HCT116 (cell line): Measurements from ENCODE around the gene OTUB2. TPM values are rescaled to one million over a fixed set of nuclear protein-coding genes. Genes with fewer than 3 reads are reported as not detected.

Experiments used
- ATAC-seq: fragments of 200-7000 bp; cut with Tn5 transposase; 2 replicates; pipeline ENCODE4 v1.9.1; 2020; ENCODE audit warnings: mild to moderate bottlenecking, moderate library complexity
- BruUV-seq: library from RNA; stranded (reverse); fragments of 400-500 nt; replicated peaks from 2 replicates; lab custom pipeline; 2021; lab: Mats Ljungman, UMichigan
- CTCF ChIA-PET: fragments of 300-600 bp; sonication (Branson Sonifier 250); formaldehyde crosslinking; loops from one replicate; lab custom pipeline; 2021; ENCODE audit warnings: antibody characterized with exemption; lab: Charles Lee
- POLR2A ChIA-PET: fragments of 300-600, 350-600 bp; sonication (Branson Sonifier 250); formaldehyde crosslinking; loops from one replicate; lab custom pipeline; 2021; ENCODE audit warnings: antibody characterized with exemption; lab: Charles Lee
- RAD21 ChIA-PET, 2 experiments: fragments of 300-600 bp; sonication (Branson Sonifier 250); formaldehyde crosslinking; loops; one replicate each; lab custom pipeline; 2023; ENCODE audit warnings: low total read pairs in 2 of 2; ENCODE audit not compliant: uncharacterized antibody in 2 of 2, unreplicated experiment in 2 of 2, low non-redundant PET in 1 of 2; lab: Charles Lee
- DNase-seq: peaks from one replicate; pipeline ENCODE4 v3.0.0-alpha.2; 2010; ENCODE audit warnings: low read depth, low spot score
- H2AFZ ChIP-seq: fragments of 200-600 bp; shearing (Covaris generic), sonication (generic); 2 replicates; pipeline ENCODE4 v1.6.1; 2017; ENCODE audit warnings: low read depth, mixed run types, mixed read lengths, antibody characterized with exemption, low read length; ENCODE audit not compliant: poor library complexity, severe bottlenecking
- H3K27ac ChIP-seq: 2 replicates; pipeline ENCODE4 v1.5.1; 2012; ENCODE audit warnings: low read depth, low read length
- H3K27me3 ChIP-seq: fragments of 200-600 bp; sonication (generic); 2 replicates; pipeline ENCODE4 v1.6.1; 2016; ENCODE audit warnings: mixed run types, low read length, mixed read lengths; ENCODE audit not compliant: insufficient read depth
- H3K36me3 ChIP-seq, 2 experiments: fragments of 200-500 bp in 1 of 2; fragments of 200-600 bp in 1 of 2; sonication (Bioruptor generic) in 1 of 2; sonication (generic) in 1 of 2; 2 replicates each; pipeline versions ENCODE4 v1.5.1 to v1.6.1; 2014 to 2016; ENCODE audit warnings: low read length in 2 of 2, inconsistent platforms in 1 of 2, mixed read lengths in 1 of 2, mixed run types in 1 of 2; ENCODE audit not compliant: insufficient read depth in 2 of 2, control insufficient read depth in 1 of 2
- H3K4me1 ChIP-seq, 2 experiments: fragments of 200-600 bp in 1 of 2; sonication (generic) in 1 of 2; 2 replicates each; pipeline versions ENCODE4 v1.5.1 to v1.6.1; 2012 to 2017; ENCODE audit warnings: low read length in 2 of 2, inconsistent platforms in 1 of 2, mild to moderate bottlenecking in 1 of 2, mixed read lengths in 1 of 2, mixed run types in 1 of 2, moderate library complexity in 1 of 2; ENCODE audit not compliant: insufficient read depth in 2 of 2, control insufficient read depth in 1 of 2
- H3K4me2 ChIP-seq: fragments of 200-600 bp; sonication (generic); 2 replicates; pipeline ENCODE4 v1.6.1; 2017; ENCODE audit warnings: mixed run types, low read length, mixed read lengths
- H3K4me3 ChIP-seq, 2 experiments: fragments of 200-600 bp in 1 of 2; sonication (generic) in 1 of 2; replicated peaks in 1 of 2; 2 replicates each; pipeline ENCODE4 v1.5.1; 2011 to 2016; ENCODE audit warnings: low read length in 2 of 2, control low read depth in 1 of 2, low read depth in 1 of 2, mild to moderate bottlenecking in 1 of 2, mixed read lengths in 1 of 2, mixed run types in 1 of 2
- H3K79me2 ChIP-seq: fragments of 200-600 bp; sonication (generic); 2 replicates; pipeline ENCODE4 v1.6.1; 2017; ENCODE audit warnings: mild to moderate bottlenecking, mixed run types, low read length, moderate library complexity, mixed read lengths; ENCODE audit not compliant: insufficient read depth
- H3K9ac ChIP-seq: fragments of 200-600 bp; sonication (generic); 2 replicates; pipeline ENCODE4 v1.6.1; 2016; ENCODE audit warnings: low read length, mixed read lengths
- H3K9me2 ChIP-seq: fragments of 200-600 bp; sonication (generic), shearing (Covaris generic); 2 replicates; pipeline ENCODE4 v1.6.1; 2017; ENCODE audit warnings: mixed run types, mild to moderate bottlenecking, moderate library complexity; ENCODE audit not compliant: insufficient read depth
- H3K9me3 ChIP-seq, 2 experiments: fragments of 200-500 bp in 1 of 2; fragments of 200-600 bp in 1 of 2; sonication (Bioruptor generic) in 1 of 2; sonication (generic) in 1 of 2; 2 replicates each; pipeline ENCODE4 v1.6.1; 2014 to 2017; ENCODE audit warnings: low read length in 2 of 2, mixed read lengths in 2 of 2, inconsistent platforms in 1 of 2, low read depth in 1 of 2, mild to moderate bottlenecking in 1 of 2, mixed run types in 1 of 2, moderate library complexity in 1 of 2; ENCODE audit not compliant: control insufficient read depth in 1 of 2, insufficient read depth in 1 of 2
- H4K20me1 ChIP-seq: fragments of 200-600 bp; sonication (generic), shearing (Covaris generic); 2 replicates; pipeline ENCODE4 v1.6.1; 2017; ENCODE audit warnings: mixed run types, mild to moderate bottlenecking, moderate library complexity; ENCODE audit not compliant: insufficient read depth
- CBX3 ChIP-seq: IDR thresholded peaks from 2 replicates; pipeline ENCODE4 v1.6.1; 2012; ENCODE audit warnings: low read depth
- CEBPB ChIP-seq: IDR thresholded peaks from 2 replicates; pipeline ENCODE4 v1.6.1; 2012; ENCODE audit warnings: low read depth
- EGR1 ChIP-seq: IDR thresholded peaks from 2 replicates; pipeline ENCODE4 v1.6.1; 2012; ENCODE audit warnings: low read depth
- ELF1 ChIP-seq: IDR thresholded peaks from 2 replicates; pipeline ENCODE4 v1.6.1; 2012; ENCODE audit warnings: low read depth, borderline replicate concordance
- EZH2 ChIP-seq: fragments of 200-600 bp; sonication (generic); IDR thresholded peaks from 2 replicates; pipeline ENCODE4 v1.6.1; 2017; ENCODE audit warnings: antibody characterized with exemption, mixed run types
- EZH2phosphoT487 ChIP-seq: fragments of 200-600 bp; IDR thresholded peaks from 2 replicates; pipeline ENCODE4 v1.6.1; 2018; ENCODE audit warnings: antibody characterized with exemption, borderline replicate concordance
- JUND ChIP-seq: IDR thresholded peaks from 2 replicates; pipeline ENCODE4 v1.6.1; 2012
- MAX ChIP-seq: IDR thresholded peaks from 2 replicates; pipeline ENCODE4 v1.6.1; 2012
- POLR2A ChIP-seq: IDR thresholded peaks from 2 replicates; pipeline ENCODE4 v1.7.0; 2011; ENCODE audit warnings: borderline replicate concordance; ENCODE audit not compliant: insufficient read depth, insufficient read length; ENCODE audit errors: extremely low read depth
- RAD21 ChIP-seq: IDR thresholded peaks from 2 replicates; pipeline ENCODE4 v1.6.1; 2012; ENCODE audit warnings: low read depth, mild to moderate bottlenecking
- SIN3A ChIP-seq: IDR thresholded peaks from 2 replicates; pipeline ENCODE4 v1.6.1; 2012; ENCODE audit warnings: low read depth
- SP1 ChIP-seq: IDR thresholded peaks from 2 replicates; pipeline ENCODE4 v1.6.1; 2012; ENCODE audit warnings: low read depth
- SRF ChIP-seq: IDR thresholded peaks from 2 replicates; pipeline ENCODE4 v1.6.1; 2012; ENCODE audit warnings: low read depth
- intact Hi-C: fragments of 100-400 bp; cut with micrococcal nuclease; formaldehyde crosslinking; loops from 2 replicates; pipeline ENCODE4 v1.10.0; 2022
- total RNA-seq: library from RNA; stranded (reverse); gene quantifications from one replicate; pipeline ENCODE4 v1.2.1, GENCODE V29; 2021; ENCODE audit not compliant: unreplicated experiment
- TF ChIP-seq, protein P1 (sequence below), 3 experiments: fragments of 200-600 bp in 1 of 3; sonication (generic) in 1 of 3; IDR thresholded peaks in 2 of 3; conservative IDR thresholded peaks in 1 of 3; 2 replicates each; pipeline ENCODE4 v1.5.1; 2012 to 2017; ENCODE audit warnings: low read depth in 2 of 3, low read length in 2 of 3, antibody characterized with exemption in 1 of 3, borderline replicate concordance in 1 of 3, control low read depth in 1 of 3, mild to moderate bottlenecking in 1 of 3, mixed read lengths in 1 of 3, mixed run types in 1 of 3, moderate library complexity in 1 of 3; ENCODE audit not compliant: insufficient read depth in 1 of 3

OTUB2 gene
- total RNA-seq, 1 experiment from 2014 or later: 6.6 TPM

DNA sequence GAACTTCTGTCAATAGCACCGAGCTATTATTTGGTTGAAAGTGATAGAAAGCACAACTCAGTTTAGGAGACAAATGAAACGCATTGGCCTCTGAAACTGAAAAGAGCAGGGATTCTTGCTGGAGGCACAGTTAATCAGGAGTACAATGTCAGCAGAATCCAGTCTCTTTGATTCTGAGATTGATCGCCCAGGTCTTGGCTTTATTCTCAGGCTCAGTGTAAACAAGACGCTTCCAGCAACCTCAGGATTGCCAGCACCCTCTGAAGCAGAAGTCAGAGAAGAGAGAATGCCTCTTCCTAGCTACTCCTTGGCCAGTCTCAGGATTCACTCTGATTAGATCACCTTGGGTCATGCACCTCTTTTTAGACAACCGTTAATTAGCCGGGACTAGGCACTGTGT is 11.8 kb upstream of the OTUB2 start:
- no peak for DNase-seq
- no peak overlapping the region for H3K27ac ChIP-seq
- ChIA-PET RAD21 (interaction anchor here in 1 of 2 experiments (0.6 kb wide), 1 partner anchor 161 kb away, joined by 3 read pairs; no protein-coding TSS in a partner anchor), POLR2A (interaction anchor here (0.8 kb wide), 1 partner anchor 74 kb away, joined by 3 read pairs; no protein-coding TSS in a partner anchor)
- no peaks in the 10 kb centered on the region for H3K9me3 ChIP-seq
- H3K4me3 ChIP-seq: no peak overlapping the region
- intact Hi-C loops: no loop called here
- TF ChIP-seq SRF (no peak), JUND (no peak), RAD21 (no peak), POLR2A (no peak), SIN3A (no peak), CEBPB (no peak), MAX (no peak), EZH2 (no peak), SP1 (no peak), ELF1 (no peak), CBX3 (no peak), EZH2phosphoT487 (no peak), EGR1 (no peak)
- TF ChIP-seq, protein P1, sequence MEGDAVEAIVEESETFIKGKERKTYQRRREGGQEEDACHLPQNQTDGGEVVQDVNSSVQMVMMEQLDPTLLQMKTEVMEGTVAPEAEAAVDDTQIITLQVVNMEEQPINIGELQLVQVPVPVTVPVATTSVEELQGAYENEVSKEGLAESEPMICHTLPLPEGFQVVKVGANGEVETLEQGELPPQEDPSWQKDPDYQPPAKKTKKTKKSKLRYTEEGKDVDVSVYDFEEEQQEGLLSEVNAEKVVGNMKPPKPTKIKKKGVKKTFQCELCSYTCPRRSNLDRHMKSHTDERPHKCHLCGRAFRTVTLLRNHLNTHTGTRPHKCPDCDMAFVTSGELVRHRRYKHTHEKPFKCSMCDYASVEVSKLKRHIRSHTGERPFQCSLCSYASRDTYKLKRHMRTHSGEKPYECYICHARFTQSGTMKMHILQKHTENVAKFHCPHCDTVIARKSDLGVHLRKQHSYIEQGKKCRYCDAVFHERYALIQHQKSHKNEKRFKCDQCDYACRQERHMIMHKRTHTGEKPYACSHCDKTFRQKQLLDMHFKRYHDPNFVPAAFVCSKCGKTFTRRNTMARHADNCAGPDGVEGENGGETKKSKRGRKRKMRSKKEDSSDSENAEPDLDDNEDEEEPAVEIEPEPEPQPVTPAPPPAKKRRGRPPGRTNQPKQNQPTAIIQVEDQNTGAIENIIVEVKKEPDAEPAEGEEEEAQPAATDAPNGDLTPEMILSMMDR (IDR thresholded peaks at IDR 0.05 in 2 of 3, conservative IDR thresholded peaks at IDR 0.05 in 1 of 3; ENCODE audit: borderline replicate concordance in 1 of 3, insufficient read depth in 1 of 3, low read depth in 2 of 3, low read length in 2 of 3): no peak
- TF ChIP-seq, all 23 proteins: peak for 0
- no TSS peak for BruUV-seq
- no peaks in the 10 kb centered on the region for H3K9me2 ChIP-seq
- no peaks in the 10 kb centered on the region for H3K79me2 ChIP-seq
- CTCF ChIA-PET: interaction anchor here (0.9 kb wide), 1 partner anchor 78 kb away, joined by 3 read pairs; no protein-coding TSS in a partner anchor
- peaks cover 6 to 16% of the 10 kb centered on the region in 2 experiments; a peak in 2 of 4 replicates for H3K4me1 ChIP-seq
- H2AFZ ChIP-seq: no peak overlapping the region
- no peak for ATAC-seq
- H3K27me3 ChIP-seq: no peaks in the 10 kb centered on the region
- no peaks in the 10 kb centered on the region for H3K36me3 ChIP-seq
- no peak overlapping the region for H3K4me2 ChIP-seq
- H4K20me1 ChIP-seq: no peaks in the 10 kb centered on the region
- no peak overlapping the region for H3K9ac ChIP-seq
